HG02884 (cell line): ENCODE measurements around the gene CLSTN2.

ENCODE experiments used
- ATAC-seq: cut with Tn5 transposase; IDR thresholded peaks from one replicate; pipeline ENCODE4 v1.9.1; 2021; ENCODE audit warnings: mild to moderate bottlenecking, moderate library complexity; ENCODE audit not compliant: unreplicated experiment

The CLSTN2 gene

DNA sequence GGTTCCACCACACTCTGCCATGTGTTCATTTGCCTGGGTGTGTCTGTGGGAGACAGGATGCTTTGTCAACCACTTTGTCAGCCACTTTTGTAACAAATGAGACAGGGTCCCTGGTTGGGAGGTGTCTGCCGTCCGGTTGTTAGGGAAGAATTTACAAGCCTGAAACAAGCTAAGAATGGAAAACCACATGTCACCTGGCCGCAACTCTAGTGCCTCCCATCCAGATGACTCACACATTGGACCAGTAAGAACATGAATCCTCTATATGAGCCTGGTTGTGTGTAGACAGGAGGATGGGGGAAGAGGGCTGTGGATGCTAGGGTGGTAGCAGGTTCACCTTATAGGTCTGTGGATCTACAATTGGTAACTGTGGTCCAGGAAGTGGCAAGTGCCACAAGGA, 335.3 kb downstream of the CLSTN2 start:
- ATAC-seq, result no peak

DNA sequence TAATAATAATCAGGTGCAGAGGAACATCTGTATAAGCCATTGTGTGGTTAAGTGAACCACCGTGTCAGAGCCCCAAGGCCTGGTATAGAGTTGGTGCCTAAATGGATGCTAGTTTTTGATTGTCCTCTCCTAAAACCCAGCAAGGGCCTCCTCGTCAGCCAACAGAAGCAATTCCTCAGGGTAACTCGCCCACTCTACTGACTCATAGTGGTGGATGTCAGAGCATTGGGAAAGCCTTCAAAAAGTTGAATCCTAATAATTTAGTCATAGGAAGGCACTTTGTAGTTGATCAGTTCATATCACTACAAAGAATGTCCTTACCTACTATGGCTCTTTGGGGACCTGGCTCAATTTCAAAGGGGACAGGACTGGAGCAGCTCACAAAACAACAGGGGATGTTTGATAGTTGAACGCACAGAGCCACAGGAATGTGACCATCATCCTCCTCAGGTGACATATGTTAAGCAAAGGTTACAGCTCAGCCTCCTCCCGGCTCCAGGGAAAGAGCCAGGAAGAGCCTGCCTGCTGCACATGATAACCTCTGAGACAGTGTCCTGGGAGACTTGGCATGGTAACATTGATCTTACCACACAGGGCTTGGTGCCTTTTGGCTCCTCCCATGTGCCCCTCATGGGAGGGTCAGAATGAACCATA, 338.7 kb downstream of the CLSTN2 start:
- no peak for ATAC-seq

DNA sequence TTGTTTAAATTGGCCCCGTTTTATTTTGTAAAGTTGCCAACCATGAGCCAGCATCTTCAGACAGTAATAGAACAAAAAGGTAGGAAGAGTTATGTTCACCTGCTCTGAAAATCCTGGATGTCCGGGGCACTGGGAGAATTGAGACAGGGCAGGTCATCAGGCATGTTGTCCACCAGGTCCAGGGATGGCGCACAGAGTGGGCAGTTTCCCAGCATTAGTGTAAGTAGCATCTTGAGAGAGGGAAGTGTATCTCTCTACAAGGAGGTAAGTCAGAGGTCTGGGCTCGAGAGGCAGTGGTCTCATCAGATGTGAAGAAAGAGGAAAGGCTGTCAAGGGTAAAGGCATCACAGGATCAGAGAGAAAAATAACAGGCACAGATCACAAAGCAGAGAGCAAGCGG, 339.4 kb downstream of the CLSTN2 start:
- ATAC-seq, result no peak

DNA sequence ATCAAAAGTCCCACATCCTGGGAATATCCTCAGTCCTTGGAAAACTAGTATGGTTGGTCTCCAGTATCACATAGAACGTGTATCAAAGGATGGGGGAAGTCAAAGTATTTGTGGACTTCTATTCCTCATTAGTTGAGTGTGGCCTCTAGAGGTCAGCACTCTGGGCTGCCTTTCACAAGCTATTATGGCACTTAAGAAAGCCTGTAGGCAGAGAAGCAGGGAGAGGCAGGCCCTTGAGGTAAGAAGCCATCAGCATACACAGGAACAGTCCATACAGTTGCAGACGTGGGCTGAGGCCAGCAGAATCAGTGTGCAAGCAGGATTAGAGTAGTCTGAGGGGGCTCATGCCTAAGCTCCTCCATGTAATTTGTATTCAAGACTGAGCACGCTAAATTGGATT, 341.7 kb downstream of the CLSTN2 start:
- no peak for ATAC-seq

- no peak for ATAC-seq
Measured at GRCh38 chr3:140277886-140278285, 342.9 kb downstream of the CLSTN2 start.

DNA sequence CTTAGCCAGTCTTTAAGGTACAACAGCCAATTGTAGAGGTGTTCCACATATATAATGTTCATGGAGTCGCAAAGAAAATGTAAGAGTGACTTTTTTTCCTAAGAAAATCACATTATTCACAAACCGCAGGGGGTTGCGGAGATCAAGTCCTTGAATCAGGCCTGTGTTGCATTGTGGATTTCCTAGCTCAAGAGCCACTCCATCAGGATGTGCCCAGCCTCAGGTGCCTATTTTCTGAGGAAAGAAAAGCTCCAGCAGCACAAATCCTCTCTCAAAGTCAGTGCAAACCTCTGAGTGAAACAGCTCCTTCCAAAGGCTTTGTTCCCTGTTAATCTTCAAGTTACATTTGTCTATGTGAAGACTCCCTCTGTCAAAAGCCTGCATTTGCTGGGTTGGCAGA, 349.4 kb downstream of the CLSTN2 start:
- ATAC-seq, result no peak

DNA sequence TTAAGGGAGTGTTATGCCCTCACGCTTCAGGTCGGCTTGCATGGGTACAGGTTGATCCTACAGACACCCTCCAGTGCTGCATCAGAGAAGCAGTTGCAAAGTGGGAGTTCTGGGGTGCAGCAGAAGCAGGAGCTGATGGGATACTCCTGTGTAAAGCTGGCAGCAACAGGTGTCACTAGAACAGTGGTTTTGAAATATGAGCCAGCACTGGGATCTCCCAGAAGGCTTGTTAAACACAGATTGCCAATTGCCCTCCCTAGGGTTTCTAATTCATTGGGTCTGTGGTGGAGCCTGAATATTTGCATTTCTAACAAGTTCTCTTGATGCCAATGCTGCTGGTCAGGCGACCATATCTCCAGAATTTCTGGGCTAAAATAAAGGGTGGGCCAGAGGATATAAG, 350.4 kb downstream of the CLSTN2 start:
- ATAC-seq, result no peak

- ATAC-seq, result no peak
Measured at GRCh38 chr3:140288595-140288994, 353.6 kb downstream of the CLSTN2 start.

GRCh38 chr3:140290105-140290504, 355.1 kb downstream of the CLSTN2 start:
- no peak for ATAC-seq

DNA sequence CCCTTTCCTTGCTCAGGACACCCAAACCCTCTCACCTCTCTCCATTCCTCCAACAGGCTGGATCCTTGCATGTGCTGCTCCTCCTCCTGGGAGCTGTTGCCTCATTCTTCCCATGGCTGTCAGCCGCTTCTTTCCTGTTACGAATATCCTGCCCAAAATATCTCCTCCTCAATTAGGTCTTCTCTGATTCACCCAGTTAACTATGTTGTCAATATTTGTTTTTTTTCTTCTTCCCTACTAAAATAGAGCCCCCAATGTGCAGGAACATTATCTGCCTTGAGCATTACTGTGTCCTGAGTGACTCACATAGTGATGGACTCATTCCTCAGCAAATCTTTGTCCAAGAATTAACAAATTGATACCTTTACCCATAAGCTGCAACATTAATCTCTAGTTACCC, 357.2 kb downstream of the CLSTN2 start:
- ATAC-seq, result no peak

DNA sequence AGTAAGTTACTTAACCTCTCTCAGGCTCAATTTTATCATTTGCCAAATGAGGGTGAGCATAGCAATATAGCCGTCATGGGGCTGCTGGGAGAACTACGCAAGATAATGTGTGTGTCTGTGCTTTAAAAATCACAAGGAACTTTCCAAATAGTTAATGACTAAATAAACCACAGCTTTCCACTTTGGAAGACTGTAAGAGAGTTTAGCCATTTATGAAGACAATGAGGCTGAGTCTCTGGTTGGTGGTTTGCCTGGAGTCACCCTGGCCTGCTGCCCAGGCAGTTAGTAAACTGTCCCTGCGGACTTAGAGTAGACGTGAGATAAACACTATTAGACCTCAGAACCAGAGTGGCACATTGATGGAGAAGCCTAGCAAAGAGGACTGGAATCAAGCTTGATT, 357.7 kb downstream of the CLSTN2 start:
- no peak for ATAC-seq

- ATAC-seq, result no peak
Measured at GRCh38 chr3:140294058-140294457, 359.1 kb downstream of the CLSTN2 start.

- ATAC-seq, result no peak
Measured at GRCh38 chr3:140296796-140297352, 361.9 kb downstream of the CLSTN2 start.

DNA sequence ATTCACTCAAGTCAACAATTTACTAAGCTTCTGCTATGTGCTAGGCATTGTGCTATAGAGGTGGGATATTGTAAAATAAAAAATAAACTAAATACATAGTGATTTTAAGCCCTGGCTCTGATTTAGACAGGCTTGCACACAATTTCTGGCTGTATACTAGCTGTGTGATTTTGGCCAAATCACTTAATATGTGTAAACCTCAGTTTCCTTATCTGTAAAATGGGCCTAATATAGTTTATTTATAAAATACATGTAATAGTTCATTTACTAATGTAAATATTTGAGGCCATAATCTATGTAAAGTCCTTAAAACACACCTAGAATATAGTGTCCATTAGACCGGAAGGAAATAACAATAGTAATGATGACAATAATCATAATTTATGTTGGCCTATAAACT, 363.1 kb downstream of the CLSTN2 start:
- ATAC-seq, result no peak

- ATAC-seq, result no peak
Measured at GRCh38 chr3:140298569-140299070, 363.6 kb downstream of the CLSTN2 start.

DNA sequence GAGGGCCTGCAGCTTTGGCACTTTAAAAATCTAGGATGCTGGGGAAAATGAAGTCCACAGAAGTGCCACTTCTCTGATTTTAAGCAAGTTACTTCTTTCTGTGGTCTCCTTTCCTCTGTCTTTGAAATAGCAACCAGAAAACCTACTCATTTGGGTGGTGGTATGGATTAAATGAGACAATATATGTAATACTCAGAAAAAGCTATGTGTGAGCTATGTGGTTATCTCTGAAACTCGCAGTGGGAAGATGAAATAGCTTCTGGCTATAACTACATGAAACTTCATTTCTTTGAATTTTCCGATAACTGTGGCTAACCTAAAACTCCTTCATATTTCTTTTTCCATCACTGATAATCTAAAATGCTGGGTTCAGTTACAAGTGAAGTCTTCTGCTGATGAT, 368.9 kb downstream of the CLSTN2 start:
- ATAC-seq, result no peak

GRCh38 chr3:140308535-140308934, 373.6 kb downstream of the CLSTN2 start:
- no peak for ATAC-seq

GRCh38 chr3:140311428-140311827, 376.4 kb downstream of the CLSTN2 start:
- ATAC-seq, result no peak

DNA sequence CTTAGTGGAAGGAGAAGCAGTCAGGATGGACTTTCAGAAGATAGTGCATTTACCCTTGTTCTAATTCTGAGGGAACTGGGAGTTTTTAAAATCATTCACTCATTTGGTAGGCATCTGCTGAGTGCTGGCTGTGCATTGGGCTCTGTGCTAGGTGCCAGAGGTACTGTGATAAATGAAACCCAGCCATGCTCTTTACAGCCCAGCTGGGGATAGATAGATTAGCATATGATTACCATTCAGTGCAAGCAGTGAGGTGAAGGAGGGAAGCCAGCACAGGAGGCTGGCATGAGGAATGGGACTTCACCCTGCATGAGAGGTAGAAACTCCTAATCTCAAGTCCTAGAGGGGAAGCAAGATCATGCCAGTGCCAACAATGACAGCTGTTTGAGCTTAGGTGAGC, 381.0 kb downstream of the CLSTN2 start:
- no peak for ATAC-seq

GRCh38 chr3:140316466-140316865, 381.5 kb downstream of the CLSTN2 start:
- no peak for ATAC-seq

DNA sequence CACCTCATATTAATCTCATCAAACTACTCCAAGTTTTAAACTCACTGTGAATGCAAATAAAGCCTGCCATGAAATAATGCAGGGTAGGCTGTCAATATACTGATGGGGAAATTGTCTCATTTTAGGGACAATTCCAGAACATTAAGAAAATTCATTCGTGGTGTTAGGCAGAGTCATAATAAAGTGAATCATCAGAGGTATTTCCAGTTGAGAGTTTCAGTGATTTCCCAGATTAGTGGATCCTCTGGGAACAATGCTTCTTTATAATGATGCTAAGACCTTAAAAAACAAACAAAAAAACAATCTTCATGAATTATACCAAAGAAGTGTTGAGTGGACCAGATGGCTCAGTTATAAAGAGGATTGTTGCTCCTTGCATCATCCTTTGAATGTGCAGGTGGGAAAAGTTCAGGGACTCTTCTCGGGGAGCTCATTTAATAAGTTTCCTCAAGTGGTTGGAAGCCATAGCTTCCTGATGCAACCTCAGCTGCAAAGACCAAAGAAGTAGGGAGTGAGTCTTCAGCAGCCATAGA, 381.9 kb downstream of the CLSTN2 start:
- no peak for ATAC-seq

DNA sequence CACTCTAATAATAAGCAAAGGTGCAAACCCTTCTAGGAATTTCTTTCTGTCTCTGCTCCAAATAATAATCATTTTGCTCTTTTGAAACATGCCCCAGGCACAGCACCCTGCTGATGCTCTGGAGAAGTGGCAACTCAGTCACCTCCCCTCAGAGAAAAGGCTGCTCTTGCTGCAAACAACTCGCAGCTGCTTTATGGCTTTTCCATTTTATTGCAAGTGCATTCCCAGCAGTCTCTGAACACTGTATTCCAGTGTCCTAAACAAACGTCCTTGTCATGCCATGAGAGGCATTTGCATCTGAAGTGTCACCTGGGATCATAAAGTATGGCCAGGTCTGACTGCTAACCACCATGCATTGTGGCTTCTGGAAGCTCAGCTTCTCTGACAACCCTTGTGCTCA, 384.8 kb downstream of the CLSTN2 start:
- ATAC-seq, result no peak

DNA sequence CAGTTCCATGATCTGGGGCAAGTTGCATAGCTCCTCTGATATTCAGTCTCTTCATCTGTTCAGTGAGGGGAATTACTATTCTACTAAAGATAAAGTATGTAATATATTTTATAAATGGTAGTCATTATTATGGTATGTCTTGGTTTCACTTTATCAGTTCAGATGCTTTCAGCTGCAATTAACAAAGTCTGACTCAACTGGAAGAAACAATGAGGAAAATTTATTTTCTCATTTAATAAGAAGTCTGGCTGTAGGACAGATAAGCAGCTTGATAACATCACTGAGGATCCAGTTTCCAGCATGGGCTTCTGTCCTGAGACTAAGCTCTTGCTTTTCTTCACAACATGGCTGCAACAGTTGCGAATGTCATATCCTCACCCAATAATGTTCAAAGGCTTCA, 388.6 kb downstream of the CLSTN2 start:
- ATAC-seq, result no peak
